Vagina (tissue), 2 donors: Measurements from ENCODE around the gene TTLL5.

Experiments used
- POLR2A ChIP-seq, 2 donors: fragments of 450-650 bp; IDR thresholded peaks; one replicate each; pipeline ENCODE4 v1.6.1; 2017; ENCODE audit warnings: antibody characterized with exemption in 2 of 2, mild to moderate bottlenecking in 2 of 2, moderate library complexity in 2 of 2
- POLR2AphosphoS5 ChIP-seq, 2 donors: sonication (generic); formaldehyde crosslinking; IDR thresholded peaks; one replicate each; pipeline ENCODE4 v1.9.0; 2017; ENCODE audit warnings: antibody characterized with exemption in 2 of 2, mild to moderate bottlenecking in 2 of 2, low read depth in 1 of 2; ENCODE audit not compliant: insufficient read depth in 1 of 2
- TF ChIP-seq, protein P1 (sequence below), 3 experiments: fragments of 450-650 bp in 2 of 3; fragments of 200-600 bp in 1 of 3; sonication (generic) in 1 of 3; IDR thresholded peaks; one replicate each; pipeline ENCODE4 v1.5.1; 2017 to 2019; ENCODE audit warnings: antibody characterized with exemption in 3 of 3, mild to moderate bottlenecking in 2 of 3, moderate library complexity in 2 of 3

DNA sequence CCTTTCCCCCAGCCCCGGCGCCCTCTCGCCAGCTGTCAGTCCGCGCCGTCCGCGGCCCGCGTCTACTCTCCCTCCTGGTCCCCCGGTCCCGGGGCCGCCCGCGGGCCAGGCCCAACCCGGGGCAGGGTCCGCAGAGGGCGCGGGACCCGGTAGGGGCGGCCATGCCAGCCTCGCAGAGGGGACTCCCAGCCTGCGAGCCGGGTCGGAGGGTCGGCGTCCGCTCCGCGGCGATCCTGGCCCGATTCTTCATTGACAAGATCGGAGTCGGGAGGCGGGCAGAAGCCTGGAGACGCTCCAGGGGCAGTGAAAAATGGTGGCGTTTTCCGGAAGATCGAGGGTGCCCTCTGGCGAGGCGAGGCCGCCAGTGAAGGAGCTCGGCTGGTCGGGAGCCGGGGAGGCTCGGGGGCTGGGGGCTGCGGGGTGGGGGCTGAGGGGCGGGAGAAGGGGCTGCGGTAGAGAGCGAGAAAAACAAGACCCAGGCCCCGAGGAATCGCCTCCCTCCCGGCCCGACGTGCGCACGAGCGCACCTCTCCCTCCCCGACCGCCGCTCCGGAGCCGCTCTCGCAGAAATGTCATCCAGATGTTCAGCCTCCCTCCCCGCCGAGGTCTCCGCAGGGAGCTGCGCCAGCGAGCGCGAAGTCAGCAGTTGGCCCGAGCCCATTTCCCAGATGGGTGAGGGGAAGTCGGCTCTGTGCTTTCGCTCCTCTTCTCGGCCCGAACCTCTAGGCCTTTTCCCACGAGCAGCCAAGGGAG lies 321.4 kb downstream of the TTLL5 start:
- TF ChIP-seq POLR2AphosphoS5 (IDR thresholded peaks at IDR 0.05; ENCODE audit: insufficient read depth in 1 of 2, low read depth in 1 of 2) (peak in 1 of 2 donors; percentile 62), POLR2A (IDR thresholded peaks at IDR 0.05) (no peak)
- TF ChIP-seq, protein P1, sequence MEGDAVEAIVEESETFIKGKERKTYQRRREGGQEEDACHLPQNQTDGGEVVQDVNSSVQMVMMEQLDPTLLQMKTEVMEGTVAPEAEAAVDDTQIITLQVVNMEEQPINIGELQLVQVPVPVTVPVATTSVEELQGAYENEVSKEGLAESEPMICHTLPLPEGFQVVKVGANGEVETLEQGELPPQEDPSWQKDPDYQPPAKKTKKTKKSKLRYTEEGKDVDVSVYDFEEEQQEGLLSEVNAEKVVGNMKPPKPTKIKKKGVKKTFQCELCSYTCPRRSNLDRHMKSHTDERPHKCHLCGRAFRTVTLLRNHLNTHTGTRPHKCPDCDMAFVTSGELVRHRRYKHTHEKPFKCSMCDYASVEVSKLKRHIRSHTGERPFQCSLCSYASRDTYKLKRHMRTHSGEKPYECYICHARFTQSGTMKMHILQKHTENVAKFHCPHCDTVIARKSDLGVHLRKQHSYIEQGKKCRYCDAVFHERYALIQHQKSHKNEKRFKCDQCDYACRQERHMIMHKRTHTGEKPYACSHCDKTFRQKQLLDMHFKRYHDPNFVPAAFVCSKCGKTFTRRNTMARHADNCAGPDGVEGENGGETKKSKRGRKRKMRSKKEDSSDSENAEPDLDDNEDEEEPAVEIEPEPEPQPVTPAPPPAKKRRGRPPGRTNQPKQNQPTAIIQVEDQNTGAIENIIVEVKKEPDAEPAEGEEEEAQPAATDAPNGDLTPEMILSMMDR (IDR thresholded peaks at IDR 0.05): peak in 1 of 3 experiments; percentile 55
